ENCODE results near the gene FOXP3. TPM values are rescaled to one million over a fixed set of nuclear protein-coding genes. Genes with fewer than 3 reads are reported as not detected.

FOXP3 gene
- polyA plus RNA-seq, 1 experiment, result 0.18 TPM

GRCh38 chrX:49256268-49256995 lies 8.1 kb downstream of the FOXP3 start:
- Histone ChIP-seq H3K36me3 (ENCODE audit: control insufficient read depth, insufficient read depth, low read length) (no peaks in the 10 kb centered on the region), H3K27me3 (ENCODE audit: control insufficient read depth, insufficient read depth, low read length) (no peaks in the 10 kb centered on the region), H3K4me3 (ENCODE audit: low read depth, low read length) (no peak overlapping the region)
- CTCF ChIA-PET, result no interaction called here
- POLR2A ChIA-PET, result no interaction called here
- no peak for TF ChIP-seq CTCF (IDR thresholded peaks at IDR 0.05; ENCODE audit: insufficient read depth, low read depth, low read length)
- no peak for DNase-seq (ENCODE audit: low read depth)

- ChIA-PET POLR2A (no interaction called here), CTCF (no interaction called here)
- H3K4me3 ChIP-seq (ENCODE audit: low read depth, low read length), result no peak overlapping the region
- no peaks in the 10 kb centered on the region for H3K27me3 ChIP-seq (ENCODE audit: control insufficient read depth, insufficient read depth, low read length)
- H3K36me3 ChIP-seq (ENCODE audit: control insufficient read depth, insufficient read depth, low read length), result no peaks in the 10 kb centered on the region; the same call in 1 of the 2 replicates
- TF ChIP-seq CTCF (IDR thresholded peaks at IDR 0.05; ENCODE audit: insufficient read depth, low read depth, low read length), result no peak
- DNase-seq (ENCODE audit: low read depth), result no peak
Measured at GRCh38 chrX:49254639-49255038, 9.9 kb downstream of the FOXP3 start.

GRCh38 chrX:49251325-49251724 lies 13.2 kb downstream of the FOXP3 start:
- ChIA-PET CTCF (no interaction called here), POLR2A (no interaction called here)
- Histone ChIP-seq H3K36me3 (ENCODE audit: control insufficient read depth, insufficient read depth, low read length) (no peaks in the 10 kb centered on the region; the same call in none of the 2 replicates), H3K4me3 (ENCODE audit: low read depth, low read length) (no peak overlapping the region), H3K27me3 (ENCODE audit: control insufficient read depth, insufficient read depth, low read length) (no peaks in the 10 kb centered on the region)
- DNase-seq (ENCODE audit: low read depth), result no peak
- no peak for TF ChIP-seq CTCF (IDR thresholded peaks at IDR 0.05; ENCODE audit: insufficient read depth, low read depth, low read length)

GRCh38 chrX:49250578-49250977 lies 13.9 kb downstream of the FOXP3 start:
- Histone ChIP-seq H3K27me3 (ENCODE audit: control insufficient read depth, insufficient read depth, low read length) (no peaks in the 10 kb centered on the region), H3K36me3 (ENCODE audit: control insufficient read depth, insufficient read depth, low read length) (no peaks in the 10 kb centered on the region; the same call in none of the 2 replicates), H3K4me3 (ENCODE audit: low read depth, low read length) (no peak overlapping the region)
- no peak for DNase-seq (ENCODE audit: low read depth)
- ChIA-PET CTCF (no interaction called here), POLR2A (no interaction called here)
- TF ChIP-seq CTCF (IDR thresholded peaks at IDR 0.05; ENCODE audit: insufficient read depth, low read depth, low read length), result no peak

GRCh38 chrX:49250066-49250465 lies 14.4 kb downstream of the FOXP3 start:
- CTCF ChIA-PET, result no interaction called here
- TF ChIP-seq CTCF (IDR thresholded peaks at IDR 0.05; ENCODE audit: insufficient read depth, low read depth, low read length), result no peak

More at GRCh38 chrX:49250066-49250465, 14.4 kb downstream of the FOXP3 start:
- Histone ChIP-seq H3K36me3 (ENCODE audit: control insufficient read depth, insufficient read depth, low read length) (no peaks in the 10 kb centered on the region; the same call in none of the 2 replicates), H3K4me3 (ENCODE audit: low read depth, low read length) (no peak overlapping the region), H3K27me3 (ENCODE audit: control insufficient read depth, insufficient read depth, low read length) (no peaks in the 10 kb centered on the region)
- no peak for DNase-seq (ENCODE audit: low read depth)
- POLR2A ChIA-PET, result no interaction called here

Data from BJ (cell line).